Stimulated activated CD8-positive, alpha-beta memory T cell treated with anti-CD3 and anti-CD28 coated beads, Interleukin-4, amount 100 ng/mL, for 1 hour (primary cell): ENCODE measurements around the gene RNF150.

Experiments used
- DNase-seq, 2 donors: peaks; one replicate each; pipeline ENCODE4 v3.0.0-alpha.2; 2020; ENCODE audit warnings: low read depth in 2 of 2, low spot score in 1 of 2

RNF150 gene

GRCh38 chr4:141132072-141132708 is 1.1 kb downstream of the RNF150 start:
- DNase-seq = no peak

GRCh38 chr4:141131723-141132071 is 1.6 kb downstream of the RNF150 start:
- DNase-seq = no peak

- DNase-seq = no peak
These were observed 2.2 kb downstream of the RNF150 start for GRCh38 chr4:141130947-141131605.

- no peak for DNase-seq
These were observed 5.4 kb downstream of the RNF150 start for GRCh38 chr4:141127884-141128283.

- DNase-seq = no peak
These were observed 6.5 kb downstream of the RNF150 start for GRCh38 chr4:141126769-141127168.

- no peak for DNase-seq
These were observed 9.0 kb downstream of the RNF150 start for GRCh38 chr4:141124224-141124623.

GRCh38 chr4:141121768-141122454 is 11.4 kb downstream of the RNF150 start:
- DNase-seq = no peak

GRCh38 chr4:141121101-141121500 is 12.2 kb downstream of the RNF150 start:
- no peak for DNase-seq

- DNase-seq = no peak
These were observed 13.2 kb downstream of the RNF150 start for GRCh38 chr4:141120036-141120593.

- DNase-seq = no peak
These were observed 14.2 kb downstream of the RNF150 start for GRCh38 chr4:141119071-141119470.

- DNase-seq = no peak
These were observed 14.9 kb downstream of the RNF150 start for GRCh38 chr4:141118381-141118780.

GRCh38 chr4:141117935-141118334 is 15.3 kb downstream of the RNF150 start:
- DNase-seq = no peak

GRCh38 chr4:141109983-141110382 is 23.3 kb downstream of the RNF150 start:
- no peak for DNase-seq

- DNase-seq = no peak
These were observed 25.3 kb downstream of the RNF150 start for GRCh38 chr4:141107927-141108326.

GRCh38 chr4:141102367-141102766 is 30.9 kb downstream of the RNF150 start:
- DNase-seq = no peak

- DNase-seq = no peak
These were observed 31.8 kb downstream of the RNF150 start for GRCh38 chr4:141101511-141101910.

- DNase-seq = no peak
These were observed 33.9 kb downstream of the RNF150 start for GRCh38 chr4:141099326-141099725.

- no peak for DNase-seq
These were observed 35.1 kb downstream of the RNF150 start for GRCh38 chr4:141098163-141098562.

GRCh38 chr4:141090473-141090872 is 42.8 kb downstream of the RNF150 start:
- DNase-seq = no peak

- no peak for DNase-seq
These were observed 51.3 kb downstream of the RNF150 start for GRCh38 chr4:141081921-141082395.

GRCh38 chr4:141080668-141081067 is 52.6 kb downstream of the RNF150 start:
- no peak for DNase-seq

GRCh38 chr4:141079393-141079930 is 53.8 kb downstream of the RNF150 start:
- DNase-seq = no peak
